Adrenal gland (tissue), 5 donors: ENCODE measurements around the gene COQ6.
A peak's percentile ranks its signal among the peaks of the same experiment; 100 is the strongest.

Experiments
- CTCF ChIP-seq, 6 experiments: fragments of 450-650 bp in 4 of 6; fragments of 200-600 bp in 2 of 6; sonication (generic) in 1 of 6; IDR thresholded peaks; 1 replicate in 5 of 6; 2 replicates in 1 of 6; pipeline versions ENCODE4 v1.5.1 to v1.8.0; 2016 to 2021; ENCODE audit warnings: antibody characterized with exemption in 6 of 6, mild to moderate bottlenecking in 2 of 6, moderate library complexity in 1 of 6
- POLR2A ChIP-seq, 2 donors: fragments of 450-650 bp; IDR thresholded peaks; one replicate each; pipeline ENCODE4 v1.6.1; 2017; ENCODE audit warnings: antibody characterized with exemption in 2 of 2, mild to moderate bottlenecking in 2 of 2, moderate library complexity in 1 of 2
- donor health status: DM: no; HTN: no; CAD: no.

GRCh38 chr14:73935666-73936065 is 14.4 kb upstream of the COQ6 start:
- TF ChIP-seq POLR2A (IDR thresholded peaks at IDR 0.05) (no peak), CTCF (IDR thresholded peaks at IDR 0.05) (peak in 5 of 6 experiments; percentile 26 to 45 (median 40))
